Bronchial epithelial cell (primary cell): ENCODE measurements around the gene ADCY7. TPM values are rescaled to one million over a fixed set of nuclear protein-coding genes. Genes with fewer than 3 reads are reported as not detected.
"Not testable (repeated sequence)": the region's sequence is repeated elsewhere in the genome, so short reads cannot be mapped to it uniquely, and the experiment has no call there.

Experiments used
- DNase-seq: peaks from one replicate; pipeline ENCODE4 v3.0.0-alpha.2; 2010; ENCODE audit warnings: low read depth
- FAIRE-seq: peaks from 2 replicates; lab custom pipeline; 2011; peaks lifted over from hg19 to GRCh38; lab: Jason Lieb, UNC
- H3K27me3 ChIP-seq: 2 replicates; pipeline ENCODE4 v1.5.1; 2011; ENCODE audit warnings: low read length; ENCODE audit not compliant: control insufficient read depth, insufficient read depth
- H3K36me3 ChIP-seq: 2 replicates; pipeline ENCODE4 v1.5.1; 2011; ENCODE audit warnings: low read length; ENCODE audit not compliant: control insufficient read depth, insufficient read depth
- H3K4me3 ChIP-seq: 2 replicates; pipeline ENCODE4 v1.5.1; 2011; ENCODE audit warnings: mild to moderate bottlenecking, low read depth, low read length, control low read depth
- total RNA-seq: library from RNA; depleted of rRNA; stranded (reverse); fragments of >200 nt; gene quantifications from 2 replicates; pipeline ENCODE4 v1.2.1, GENCODE V29; 2014
- TF ChIP-seq, protein P1 (sequence below): IDR thresholded peaks from 2 replicates; pipeline ENCODE4 v1.5.1; 2011; ENCODE audit warnings: mild to moderate bottlenecking, moderate library complexity, low read length, control low read depth, inconsistent platforms; ENCODE audit not compliant: insufficient read depth, severe bottlenecking

The ADCY7 gene
- total RNA-seq, 1 donor from 2014 or later: 29.2 TPM

DNA sequence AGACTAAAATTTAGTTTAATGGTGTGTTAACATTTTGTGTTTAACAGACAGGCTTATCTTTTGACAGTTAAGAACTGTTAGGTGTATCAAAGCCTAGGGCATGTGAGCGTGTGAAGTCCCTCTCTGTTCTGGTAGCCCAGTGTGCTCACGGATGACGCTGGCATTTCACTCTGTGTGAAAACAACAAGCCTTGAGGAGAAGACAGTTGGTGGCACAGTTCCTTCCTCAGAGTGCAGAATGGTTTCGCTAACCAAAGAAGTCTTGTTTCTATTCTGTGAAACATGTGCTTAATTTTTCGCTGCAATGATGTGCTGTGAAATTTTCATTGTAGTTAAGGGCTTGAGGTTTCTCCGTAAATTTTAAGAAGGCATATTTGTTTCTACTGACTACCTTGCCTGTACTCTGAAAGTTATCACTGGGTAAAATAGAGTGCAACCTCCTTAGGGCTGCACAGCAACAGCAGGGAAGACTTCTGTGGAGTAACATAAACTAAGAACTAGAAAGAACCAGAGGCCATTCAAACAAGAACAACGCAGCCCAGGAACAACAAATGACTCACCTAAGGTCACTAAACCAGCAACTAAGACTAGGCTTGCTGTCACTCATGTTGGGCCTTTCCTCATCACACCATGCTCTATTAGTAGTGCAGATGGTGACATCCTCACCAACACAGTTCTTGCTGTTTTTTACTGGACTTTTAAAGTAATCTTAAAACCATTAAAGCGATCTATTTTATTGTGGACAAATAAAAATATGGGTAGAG, 69.0 kb downstream of the ADCY7 start:
- FAIRE-seq: no peak
- peaks cover 6% of the 10 kb centered on the region for H3K36me3 ChIP-seq
- TF ChIP-seq, protein P1, sequence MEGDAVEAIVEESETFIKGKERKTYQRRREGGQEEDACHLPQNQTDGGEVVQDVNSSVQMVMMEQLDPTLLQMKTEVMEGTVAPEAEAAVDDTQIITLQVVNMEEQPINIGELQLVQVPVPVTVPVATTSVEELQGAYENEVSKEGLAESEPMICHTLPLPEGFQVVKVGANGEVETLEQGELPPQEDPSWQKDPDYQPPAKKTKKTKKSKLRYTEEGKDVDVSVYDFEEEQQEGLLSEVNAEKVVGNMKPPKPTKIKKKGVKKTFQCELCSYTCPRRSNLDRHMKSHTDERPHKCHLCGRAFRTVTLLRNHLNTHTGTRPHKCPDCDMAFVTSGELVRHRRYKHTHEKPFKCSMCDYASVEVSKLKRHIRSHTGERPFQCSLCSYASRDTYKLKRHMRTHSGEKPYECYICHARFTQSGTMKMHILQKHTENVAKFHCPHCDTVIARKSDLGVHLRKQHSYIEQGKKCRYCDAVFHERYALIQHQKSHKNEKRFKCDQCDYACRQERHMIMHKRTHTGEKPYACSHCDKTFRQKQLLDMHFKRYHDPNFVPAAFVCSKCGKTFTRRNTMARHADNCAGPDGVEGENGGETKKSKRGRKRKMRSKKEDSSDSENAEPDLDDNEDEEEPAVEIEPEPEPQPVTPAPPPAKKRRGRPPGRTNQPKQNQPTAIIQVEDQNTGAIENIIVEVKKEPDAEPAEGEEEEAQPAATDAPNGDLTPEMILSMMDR: no peak

DNA sequence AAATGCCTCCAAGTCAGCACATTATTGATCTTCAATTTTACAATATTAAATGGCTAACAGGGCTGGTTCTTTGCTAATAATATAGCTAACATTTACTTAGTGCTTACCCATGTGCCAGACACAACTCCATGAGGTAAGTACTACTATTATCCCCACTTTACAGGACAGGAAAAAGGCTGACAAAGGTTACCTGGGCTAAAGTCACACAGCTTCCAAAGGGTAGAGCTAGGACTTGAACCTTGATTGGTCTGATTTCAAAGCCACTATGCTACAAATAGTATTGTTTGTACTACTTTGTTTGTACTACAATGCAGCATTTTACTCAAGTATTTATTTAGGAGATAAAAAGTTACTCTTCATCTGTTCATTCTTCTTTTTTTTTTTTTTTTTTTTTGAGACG, 70.5 kb downstream of the ADCY7 start:
- H3K27me3 ChIP-seq: no peaks in the 10 kb centered on the region
- TF ChIP-seq, protein P1: no peak
- DNase-seq: no peak
- H3K36me3 ChIP-seq: peaks cover 6% of the 10 kb centered on the region
- H3K4me3 ChIP-seq: no peak overlapping the region
- FAIRE-seq: no peak

More for the DNA sequence above, 69.0 kb downstream of the ADCY7 start:
- DNase-seq: no peak
- no peak overlapping the region for H3K4me3 ChIP-seq
- no peaks in the 10 kb centered on the region for H3K27me3 ChIP-seq

DNA sequence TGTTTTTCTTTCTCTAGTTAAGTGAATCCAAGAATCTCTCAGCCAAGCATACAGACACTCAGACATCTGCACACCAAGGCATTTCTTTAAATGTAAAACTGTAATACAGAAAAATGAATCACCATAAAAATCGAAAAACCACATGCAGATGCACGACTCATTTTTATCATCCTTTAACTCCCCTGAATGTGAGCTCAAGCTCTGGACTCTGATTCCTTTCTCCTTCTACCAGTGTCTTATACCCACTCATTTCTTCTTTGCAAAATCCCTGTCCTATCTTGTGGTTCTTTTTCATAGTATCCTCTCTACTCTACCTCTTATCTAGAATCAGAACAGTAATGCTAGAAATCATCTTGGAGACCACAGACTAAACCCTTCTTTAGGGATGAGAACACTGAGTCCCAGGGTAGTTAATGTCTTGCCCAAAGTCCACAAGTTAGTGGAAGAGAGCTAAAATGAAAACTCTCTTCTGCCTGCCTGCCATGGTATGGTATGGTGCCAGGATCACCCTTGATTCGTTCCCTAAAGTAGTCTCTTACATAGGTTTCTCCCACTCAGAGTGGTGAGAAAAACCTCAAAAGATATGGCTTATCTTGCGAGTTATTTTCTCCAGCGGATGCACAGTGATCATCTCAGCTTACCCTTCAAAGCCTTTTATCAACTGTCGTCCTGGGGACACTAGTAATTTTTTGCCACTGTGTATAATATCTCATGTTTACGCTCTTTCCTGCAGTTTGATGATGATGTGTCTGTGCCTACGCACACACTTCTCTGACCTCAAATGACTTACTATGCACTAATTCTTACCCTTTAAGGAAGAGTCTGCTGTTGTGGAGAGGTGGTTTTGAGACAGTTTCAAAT, 72.2 kb downstream of the ADCY7 start:
- TF ChIP-seq, protein P1: no peak
- no peak overlapping the region for H3K4me3 ChIP-seq
- DNase-seq: no peak
- peaks cover 7% of the 10 kb centered on the region for H3K36me3 ChIP-seq
- no peak for FAIRE-seq
- H3K27me3 ChIP-seq: no peaks in the 10 kb centered on the region

DNA sequence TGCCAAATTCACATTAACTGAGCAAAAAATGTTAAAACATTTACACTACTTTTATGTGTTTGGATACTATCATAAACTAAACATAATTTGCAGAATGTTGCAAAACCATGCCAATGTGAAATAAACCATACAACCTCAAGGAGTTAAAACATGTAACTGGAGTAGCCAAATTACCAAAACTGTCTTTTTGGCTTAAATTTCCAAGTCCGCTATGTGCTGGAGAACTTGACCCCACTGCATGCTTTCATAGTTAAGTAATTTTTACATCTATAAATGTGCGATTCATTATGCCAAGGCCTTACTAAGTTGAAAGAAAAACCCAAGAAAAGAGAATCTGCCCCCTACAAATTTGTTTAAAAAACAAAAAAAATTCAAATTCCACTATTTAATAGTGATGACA, 74.2 kb downstream of the ADCY7 start:
- peaks cover 3% of the 10 kb centered on the region for H3K36me3 ChIP-seq
- no peak for FAIRE-seq
- TF ChIP-seq, protein P1: no peak

DNA sequence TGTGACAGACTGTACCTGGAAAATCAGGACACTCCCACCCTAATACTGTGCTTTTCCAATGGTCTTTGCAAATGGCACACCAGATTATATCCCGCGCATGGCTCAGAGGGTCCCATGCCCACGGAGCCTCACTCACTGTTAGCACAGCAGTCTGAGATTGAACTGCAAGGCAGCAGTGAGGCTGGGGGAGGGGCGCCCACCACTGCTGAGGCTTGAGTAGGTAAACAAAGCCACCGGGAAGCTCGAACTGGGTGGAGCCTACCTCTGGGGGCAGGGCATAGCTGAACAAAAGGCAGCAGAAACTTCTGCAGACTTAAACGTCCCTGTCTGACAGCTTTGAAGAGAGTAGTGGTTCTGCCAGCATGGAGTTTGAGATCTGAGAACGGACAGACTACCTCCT, 77.2 kb downstream of the ADCY7 start:
- H3K4me3 ChIP-seq, FAIRE-seq, H3K27me3 ChIP-seq, DNase-seq, H3K36me3 ChIP-seq: not testable (repeated sequence)

More for the DNA sequence above, 74.2 kb downstream of the ADCY7 start:
- Histone ChIP-seq H3K4me3 (no peak overlapping the region), H3K27me3 (no peaks in the 10 kb centered on the region)
- DNase-seq: no peak

DNA sequence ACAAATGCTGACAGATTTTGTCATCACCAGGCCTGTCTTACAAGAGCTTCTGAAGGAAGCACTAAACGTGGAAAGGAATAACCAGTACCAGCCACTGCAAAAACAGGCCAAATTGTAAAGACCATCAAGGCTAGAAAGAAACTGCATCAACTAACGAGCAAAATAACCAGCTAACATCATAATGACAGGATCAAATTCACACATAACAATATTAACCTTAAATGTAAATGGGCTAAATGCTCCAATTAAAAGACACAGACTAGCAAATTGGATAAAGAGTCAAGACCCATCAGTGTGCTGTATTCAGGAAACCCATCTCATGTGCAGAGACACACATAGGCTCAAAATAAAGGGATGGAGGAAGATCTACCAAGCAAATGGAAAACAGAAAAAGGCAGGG, 78.9 kb downstream of the ADCY7 start:
- DNase-seq, H3K36me3 ChIP-seq, FAIRE-seq, H3K4me3 ChIP-seq, H3K27me3 ChIP-seq: not testable (repeated sequence)
